ENCODE results near the gene PTPRN2. TPM values are rescaled to one million over a fixed set of nuclear protein-coding genes. Genes with fewer than 3 reads are reported as not detected.
A peak's percentile ranks its signal among the peaks of the same experiment; 100 is the strongest.

PTPRN2 gene
- total and polyA plus RNA-seq, 2 of the 13 experiments (the other 11 are each of a cell fraction or from before 2014, with no cell fraction given), result 2.5 to 24.2 TPM

GRCh38 chr7:158028290-158028941, 559.2 kb downstream of the PTPRN2 start (continued):
- TF ChIP-seq YEATS2 (CRISPR knock-in tag; IDR thresholded peaks at IDR 0.05; ENCODE audit: borderline replicate concordance) (peak; percentile 47; the same call in 1 of the 2 replicates), SNAI1 (CRISPR knock-in tag; IDR thresholded peaks at IDR 0.05; ENCODE audit: borderline replicate concordance) (peak; percentile 34; the same call in 1 of the 2 replicates), ZBTB7B (CRISPR knock-in tag; IDR thresholded peaks at IDR 0.05) (peak; percentile 85; the same call in 1 of the 2 replicates), TEAD3 (CRISPR knock-in tag; optimal IDR thresholded peaks at IDR 0.05; ENCODE audit: borderline replicate concordance) (peak; percentile 23), ZFY (CRISPR knock-in tag; IDR thresholded peaks at IDR 0.05) (peak; percentile 58; the same call in 1 of the 2 replicates), NAIF1 (CRISPR knock-in tag; IDR thresholded peaks at IDR 0.05; ENCODE audit: borderline replicate concordance) (peak; percentile 44; the same call in 1 of the 2 replicates), GTF3A (CRISPR knock-in tag; conservative IDR thresholded peaks at IDR 0.05) (0 out of 2 replicates have a peak, but pooled peaks have one; percentile 63), KMT2A (CRISPR knock-in tag; IDR thresholded peaks at IDR 0.05) (peak; percentile 45; the same call in 1 of the 2 replicates), SMAD1 (CRISPR knock-in tag; IDR thresholded peaks at IDR 0.05; ENCODE audit: borderline replicate concordance, low read depth) (0 out of 2 replicates have a peak, but pooled peaks have one; percentile 50)
- TF ChIP-seq, protein P1, sequence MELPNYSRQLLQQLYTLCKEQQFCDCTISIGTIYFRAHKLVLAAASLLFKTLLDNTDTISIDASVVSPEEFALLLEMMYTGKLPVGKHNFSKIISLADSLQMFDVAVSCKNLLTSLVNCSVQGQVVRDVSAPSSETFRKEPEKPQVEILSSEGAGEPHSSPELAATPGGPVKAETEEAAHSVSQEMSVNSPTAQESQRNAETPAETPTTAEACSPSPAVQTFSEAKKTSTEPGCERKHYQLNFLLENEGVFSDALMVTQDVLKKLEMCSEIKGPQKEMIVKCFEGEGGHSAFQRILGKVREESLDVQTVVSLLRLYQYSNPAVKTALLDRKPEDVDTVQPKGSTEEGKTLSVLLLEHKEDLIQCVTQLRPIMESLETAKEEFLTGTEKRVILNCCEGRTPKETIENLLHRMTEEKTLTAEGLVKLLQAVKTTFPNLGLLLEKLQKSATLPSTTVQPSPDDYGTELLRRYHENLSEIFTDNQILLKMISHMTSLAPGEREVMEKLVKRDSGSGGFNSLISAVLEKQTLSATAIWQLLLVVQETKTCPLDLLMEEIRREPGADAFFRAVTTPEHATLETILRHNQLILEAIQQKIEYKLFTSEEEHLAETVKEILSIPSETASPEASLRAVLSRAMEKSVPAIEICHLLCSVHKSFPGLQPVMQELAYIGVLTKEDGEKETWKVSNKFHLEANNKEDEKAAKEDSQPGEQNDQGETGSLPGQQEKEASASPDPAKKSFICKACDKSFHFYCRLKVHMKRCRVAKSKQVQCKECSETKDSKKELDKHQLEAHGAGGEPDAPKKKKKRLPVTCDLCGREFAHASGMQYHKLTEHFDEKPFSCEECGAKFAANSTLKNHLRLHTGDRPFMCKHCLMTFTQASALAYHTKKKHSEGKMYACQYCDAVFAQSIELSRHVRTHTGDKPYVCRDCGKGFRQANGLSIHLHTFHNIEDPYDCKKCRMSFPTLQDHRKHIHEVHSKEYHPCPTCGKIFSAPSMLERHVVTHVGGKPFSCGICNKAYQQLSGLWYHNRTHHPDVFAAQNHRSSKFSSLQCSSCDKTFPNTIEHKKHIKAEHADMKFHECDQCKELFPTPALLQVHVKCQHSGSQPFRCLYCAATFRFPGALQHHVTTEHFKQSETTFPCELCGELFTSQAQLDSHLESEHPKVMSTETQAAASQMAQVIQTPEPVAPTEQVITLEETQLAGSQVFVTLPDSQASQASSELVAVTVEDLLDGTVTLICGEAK (IDR thresholded peaks at IDR 0.05), result no peak
- TF ChIP-seq, protein P1 (CRISPR knock-in tag; IDR thresholded peaks at IDR 0.05), result peak; percentile 60; the same call in 1 of the 2 replicates
- TF ChIP-seq, protein P2, sequence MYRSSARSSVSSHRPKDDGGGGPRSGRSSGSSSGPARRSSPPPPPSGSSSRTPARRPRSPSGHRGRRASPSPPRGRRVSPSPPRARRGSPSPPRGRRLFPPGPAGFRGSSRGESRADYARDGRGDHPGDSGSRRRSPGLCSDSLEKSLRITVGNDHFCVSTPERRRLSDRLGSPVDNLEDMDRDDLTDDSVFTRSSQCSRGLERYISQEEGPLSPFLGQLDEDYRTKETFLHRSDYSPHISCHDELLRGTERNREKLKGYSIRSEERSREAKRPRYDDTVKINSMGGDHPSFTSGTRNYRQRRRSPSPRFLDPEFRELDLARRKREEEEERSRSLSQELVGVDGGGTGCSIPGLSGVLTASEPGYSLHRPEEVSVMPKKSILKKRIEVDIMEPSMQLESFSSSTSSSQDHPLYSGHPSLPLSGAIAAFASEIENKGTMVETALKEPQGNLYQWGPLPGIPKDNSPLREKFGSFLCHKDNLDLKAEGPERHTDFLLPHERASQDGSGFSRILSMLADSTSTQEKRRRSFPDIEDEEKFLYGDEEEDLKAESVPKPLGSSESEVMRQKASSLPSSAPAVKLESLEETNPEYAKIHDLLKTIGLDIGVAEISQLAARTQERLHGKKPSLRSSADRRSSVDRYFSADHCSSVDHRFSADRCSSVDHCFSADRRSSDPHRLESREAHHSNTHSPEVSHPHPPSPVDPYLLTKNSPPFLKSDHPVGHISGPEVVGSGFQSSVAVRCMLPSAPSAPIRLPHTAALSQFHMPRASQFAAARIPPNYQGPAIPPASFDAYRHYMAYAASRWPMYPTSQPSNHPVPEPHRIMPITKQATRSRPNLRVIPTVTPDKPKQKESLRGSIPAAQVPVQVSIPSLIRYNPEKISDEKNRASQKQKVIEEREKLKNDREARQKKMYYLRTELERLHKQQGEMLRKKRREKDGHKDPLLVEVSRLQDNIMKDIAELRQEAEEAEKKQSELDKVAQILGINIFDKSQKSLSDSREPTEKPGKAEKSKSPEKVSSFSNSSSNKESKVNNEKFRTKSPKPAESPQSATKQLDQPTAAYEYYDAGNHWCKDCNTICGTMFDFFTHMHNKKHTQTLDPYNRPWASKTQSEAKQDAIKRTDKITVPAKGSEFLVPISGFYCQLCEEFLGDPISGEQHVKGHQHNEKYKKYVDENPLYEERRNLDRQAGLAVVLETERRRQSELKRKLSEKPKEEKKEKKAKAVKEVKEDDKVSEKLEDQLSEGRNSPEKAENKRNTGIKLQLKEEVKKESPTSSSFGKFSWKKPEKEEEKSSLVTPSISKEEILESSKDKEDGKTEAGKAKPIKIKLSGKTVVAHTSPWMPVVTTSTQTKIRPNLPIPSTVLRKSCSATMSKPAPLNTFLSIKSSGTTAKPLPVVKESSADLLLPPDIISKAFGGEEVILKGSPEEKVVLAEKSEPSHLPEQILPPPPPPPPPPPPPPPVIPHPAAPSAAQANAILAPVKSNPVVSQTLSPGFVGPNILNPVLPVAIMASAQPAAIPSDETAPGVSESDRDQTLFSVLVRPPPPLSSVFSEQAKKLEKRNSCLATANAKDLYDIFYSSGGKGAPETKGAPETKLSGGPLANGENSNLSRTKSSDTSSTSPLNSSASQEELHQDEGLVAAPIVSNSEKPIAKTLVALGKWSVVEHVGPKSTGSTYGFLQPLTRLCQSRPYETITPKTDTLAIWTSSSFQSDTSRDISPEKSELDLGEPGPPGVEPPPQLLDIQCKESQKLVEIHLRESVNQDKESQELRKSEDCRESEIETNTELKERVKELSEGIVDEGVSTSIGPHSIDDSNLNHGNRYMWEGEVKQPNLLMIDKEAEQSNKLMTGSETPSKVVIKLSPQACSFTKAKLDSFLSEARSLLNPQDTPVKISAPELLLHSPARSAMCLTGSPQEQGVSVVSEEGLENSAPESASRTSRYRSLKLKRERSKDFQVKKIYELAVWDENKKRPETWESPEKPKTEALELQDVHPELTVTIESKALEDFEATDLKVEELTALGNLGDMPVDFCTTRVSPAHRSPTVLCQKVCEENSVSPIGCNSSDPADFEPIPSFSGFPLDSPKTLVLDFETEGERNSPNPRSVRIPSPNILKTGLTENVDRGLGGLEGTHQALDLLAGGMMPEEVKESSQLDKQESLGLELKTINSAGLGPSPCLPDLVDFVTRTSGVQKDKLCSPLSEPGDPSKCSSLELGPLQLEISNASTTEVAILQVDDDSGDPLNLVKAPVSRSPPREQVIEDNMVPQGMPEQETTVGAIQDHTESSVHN (CRISPR knock-in tag; IDR thresholded peaks at IDR 0.05), result peak; percentile 74; the same call in 1 of the 2 replicates
